PFSK-1 (cell line): ENCODE results near the gene AKAP13.

Experiments
- SIN3A ChIP-seq: IDR thresholded peaks from 2 replicates; pipeline ENCODE4 v1.6.1; 2012; ENCODE audit warnings: mild to moderate bottlenecking, low read length, moderate library complexity, borderline replicate concordance; ENCODE audit not compliant: insufficient read depth
- TAF1 ChIP-seq: IDR thresholded peaks from 2 replicates; pipeline ENCODE4 v1.6.1; 2012; ENCODE audit warnings: low read length, control low read depth, borderline replicate concordance; ENCODE audit not compliant: insufficient read depth

- TF ChIP-seq SIN3A (no peak), TAF1 (no peak)
These were observed 383.6 kb downstream of the AKAP13 start for GRCh38 chr15:85763673-85764633.
